Measurements from ENCODE around the gene OCEL1. TPM values are rescaled to one million over a fixed set of nuclear protein-coding genes. Genes with fewer than 3 reads are reported as not detected.

The OCEL1 gene
- total and polyA plus RNA-seq, 10 of the 15 experiments (the other 5 are each of a cell fraction or from before 2014, with no cell fraction given) = 2.8 to 18.2 (median 7.4) TPM

DNA sequence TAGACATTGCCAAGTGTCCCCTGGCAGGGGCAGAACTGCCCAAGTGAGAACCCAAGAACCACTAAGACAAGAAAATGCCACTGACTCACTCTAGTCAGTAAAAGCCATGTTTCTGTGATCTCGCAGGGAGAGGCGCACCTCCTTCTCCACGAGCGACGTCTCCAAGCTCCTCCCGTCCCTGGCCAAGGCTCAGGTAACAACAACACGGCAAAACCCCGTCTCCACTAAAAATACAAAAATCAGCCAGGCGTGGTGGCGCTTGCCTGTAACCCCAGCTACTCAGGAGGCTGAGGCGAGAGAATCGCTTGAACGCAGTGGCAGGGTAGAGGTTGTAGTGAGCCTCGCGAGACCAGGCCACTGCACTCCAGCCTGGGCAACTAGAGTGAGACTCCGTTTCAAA is 28.4 kb upstream of the OCEL1 start (continued):
- TF ChIP-seq, protein P1, sequence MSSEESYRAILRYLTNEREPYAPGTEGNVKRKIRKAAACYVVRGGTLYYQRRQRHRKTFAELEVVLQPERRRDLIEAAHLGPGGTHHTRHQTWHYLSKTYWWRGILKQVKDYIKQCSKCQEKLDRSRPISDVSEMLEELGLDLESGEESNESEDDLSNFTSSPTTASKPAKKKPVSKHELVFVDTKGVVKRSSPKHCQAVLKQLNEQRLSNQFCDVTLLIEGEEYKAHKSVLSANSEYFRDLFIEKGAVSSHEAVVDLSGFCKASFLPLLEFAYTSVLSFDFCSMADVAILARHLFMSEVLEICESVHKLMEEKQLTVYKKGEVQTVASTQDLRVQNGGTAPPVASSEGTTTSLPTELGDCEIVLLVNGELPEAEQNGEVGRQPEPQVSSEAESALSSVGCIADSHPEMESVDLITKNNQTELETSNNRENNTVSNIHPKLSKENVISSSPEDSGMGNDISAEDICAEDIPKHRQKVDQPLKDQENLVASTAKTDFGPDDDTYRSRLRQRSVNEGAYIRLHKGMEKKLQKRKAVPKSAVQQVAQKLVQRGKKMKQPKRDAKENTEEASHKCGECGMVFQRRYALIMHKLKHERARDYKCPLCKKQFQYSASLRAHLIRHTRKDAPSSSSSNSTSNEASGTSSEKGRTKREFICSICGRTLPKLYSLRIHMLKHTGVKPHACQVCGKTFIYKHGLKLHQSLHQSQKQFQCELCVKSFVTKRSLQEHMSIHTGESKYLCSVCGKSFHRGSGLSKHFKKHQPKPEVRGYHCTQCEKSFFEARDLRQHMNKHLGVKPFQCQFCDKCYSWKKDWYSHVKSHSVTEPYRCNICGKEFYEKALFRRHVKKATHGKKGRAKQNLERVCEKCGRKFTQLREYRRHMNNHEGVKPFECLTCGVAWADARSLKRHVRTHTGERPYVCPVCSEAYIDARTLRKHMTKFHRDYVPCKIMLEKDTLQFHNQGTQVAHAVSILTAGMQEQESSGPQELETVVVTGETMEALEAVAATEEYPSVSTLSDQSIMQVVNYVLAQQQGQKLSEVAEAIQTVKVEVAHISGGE (CRISPR knock-in tag; IDR thresholded peaks at IDR 0.05) = no peak
- no peak for TF ChIP-seq TARDBP (IDR thresholded peaks at IDR 0.05; ENCODE audit: borderline replicate concordance)

DNA sequence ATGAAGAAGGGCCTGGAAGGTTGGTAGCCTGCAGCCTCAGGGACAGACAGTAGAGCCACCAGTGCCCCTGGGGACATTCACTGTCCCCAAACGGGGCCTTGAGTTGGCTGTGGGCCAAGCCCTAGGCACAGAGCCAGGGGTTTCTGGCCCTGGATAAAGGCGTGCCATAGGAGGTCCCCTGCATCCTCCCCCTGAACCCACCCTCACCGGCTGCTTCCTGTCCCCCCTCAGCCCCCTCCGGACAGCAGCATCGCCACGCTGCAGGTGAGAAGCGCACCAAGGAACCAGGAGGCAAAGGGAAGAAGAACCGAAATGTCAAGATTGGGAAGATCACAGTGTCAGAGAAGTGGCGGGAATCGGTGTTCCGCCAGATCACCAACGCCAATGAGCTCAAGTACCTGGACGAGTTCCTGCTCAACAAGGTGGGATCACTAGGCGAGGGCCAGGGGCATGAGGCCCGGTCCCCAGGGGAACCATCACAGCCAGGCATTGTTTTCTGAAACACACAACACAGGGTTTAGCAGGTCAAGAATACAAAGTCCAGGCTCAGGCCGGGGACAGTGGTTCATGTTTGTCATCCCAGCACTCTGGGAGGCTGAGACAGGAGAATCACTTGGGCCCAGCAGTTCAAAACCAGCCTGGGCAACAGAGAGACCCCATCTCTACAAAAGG is 25.5 kb upstream of the OCEL1 start:
- no peak for DNase-seq (ENCODE audit: low read depth, low spot score)
- Histone ChIP-seq H3K9me3 (replicated peaks; ENCODE audit: control insufficient read depth, insufficient read depth, low read length) (no peaks in the 10 kb centered on the region), H3K27me3 (replicated peaks in 1 of 2; ENCODE audit: control insufficient read depth in 2 of 2, insufficient read depth in 2 of 2, low read length in 1 of 2) (no peaks in the 10 kb centered on the region), H3K36me3 (ENCODE audit: control insufficient read depth in 2 of 2, insufficient read depth in 2 of 2, low read length in 1 of 2) (peaks cover 24 to 38% of the 10 kb centered on the region in 2 experiments), H4K20me1 (ENCODE audit: control insufficient read depth, insufficient read depth) (no peaks in the 10 kb centered on the region), H3K4me1 (ENCODE audit: control insufficient read depth, insufficient read depth, low read length) (no peaks in the 10 kb centered on the region), H3K4me2 (ENCODE audit: control insufficient read depth, insufficient read depth) (no peak overlapping the region), H3K27ac (ENCODE audit: control insufficient read depth, insufficient read depth) (no peak overlapping the region), H3K4me3 (no peak overlapping the region), H2AFZ (ENCODE audit: control insufficient read depth, low read depth, low read length) (no peak overlapping the region), H3K79me2 (ENCODE audit: control insufficient read depth, insufficient read depth, low read length) (no peaks in the 10 kb centered on the region), H3K9ac (ENCODE audit: control insufficient read depth, insufficient read depth, low read length) (no peak overlapping the region)
- intact Hi-C loops (cut with micrococcal nuclease; ENCODE audit: unreplicated experiment) (no loop called here), in situ Hi-C loops (cut with MboI) (no loop called here)
- no TSS peak for BruUV-seq (replicated peaks)
- CTCF ChIA-PET = no interaction called here
- ATAC-seq = no peak
- WGBS (ENCODE audit: insufficient coverage, insufficient replicate concordance, low lambda C conversion rate, missing lambda C conversion rate) = 91% methylated on average over 16 of the region's 16 CpGs
- POLR2A ChIA-PET = no interaction called here
- RAD21 ChIA-PET (ENCODE audit: unreplicated experiment) = interaction anchor here (0.6 kb wide), 1 partner anchor 26 kb away, joined by 3 read pairs; the partner anchor contains the start of gene OCEL1
- TF ChIP-seq ZNF24 (IDR thresholded peaks at IDR 0.05) (no peak), SMAD5 (IDR thresholded peaks at IDR 0.05; ENCODE audit: low read depth) (no peak), POLR2AphosphoS5 (IDR thresholded peaks at IDR 0.05; ENCODE audit: low read length) (0 out of 2 replicates have a peak, but pooled peaks have one; percentile 4), PAX5 (IDR thresholded peaks at IDR 0.05; ENCODE audit: borderline replicate concordance, low read depth, low read length) (no peak)
- SMC1A ChIA-PET (ENCODE audit: uncharacterized antibody, unreplicated experiment) = interaction anchor here (1.0 kb wide), 1 partner anchor 42 kb away, joined by 3 read pairs; no protein-coding TSS in a partner anchor
- no peak for FAIRE-seq
